Esophagus squamous epithelium (tissue), 4 donors: ENCODE measurements around the gene HSF2BP.

Experiments
- CTCF ChIP-seq, 6 experiments: fragments of 450-650 bp in 4 of 6; fragments of 200-600 bp in 2 of 6; sonication (generic) in 2 of 6; IDR thresholded peaks; one replicate each; pipeline ENCODE4 v1.5.1; 2016 to 2019; ENCODE audit warnings: antibody characterized with exemption in 6 of 6, mild to moderate bottlenecking in 4 of 6, moderate library complexity in 4 of 6
- POLR2A ChIP-seq, 4 donors: fragments of 450-650 bp; IDR thresholded peaks; one replicate each; pipeline ENCODE4 v1.6.1; 2017; ENCODE audit warnings: antibody characterized with exemption in 4 of 4, mild to moderate bottlenecking in 4 of 4, moderate library complexity in 3 of 4

DNA sequence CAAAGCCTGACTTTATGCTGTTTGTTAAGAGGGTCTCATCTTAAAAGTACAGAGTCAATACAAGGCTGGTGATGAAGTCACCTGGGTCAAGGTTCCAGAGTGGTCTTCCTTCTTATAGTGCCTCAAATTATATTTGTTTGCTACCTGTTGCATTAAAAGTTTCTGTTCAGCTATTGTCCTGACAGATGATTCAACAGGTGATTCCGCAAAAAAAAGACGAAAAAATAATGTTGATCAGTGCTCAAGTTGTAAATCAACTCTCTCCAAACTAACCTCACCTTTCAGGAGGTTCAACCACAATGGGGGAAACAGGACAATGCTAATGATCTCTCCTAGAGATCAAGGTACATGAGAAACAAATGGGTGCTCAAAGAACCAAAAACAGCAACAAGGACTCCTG lies 35.7 kb downstream of the HSF2BP start:
- TF ChIP-seq CTCF (IDR thresholded peaks at IDR 0.05), result no peak
- TF ChIP-seq POLR2A (IDR thresholded peaks at IDR 0.05), result no peak
